GM11168 (cell line): Measurements from ENCODE around the gene HSBP1L1.

Experiments used
- in situ Hi-C: fragments of 300-500 bp; cut with MboI; formaldehyde crosslinking; loops from one replicate; pipeline ENCODE4 v1.12.0; 2022; ENCODE audit warnings: low sequenced_read_pairs; ENCODE audit not compliant: unreplicated experiment

HSBP1L1 gene

GRCh38 chr18:79964330-79965118 is at the start of gene HSBP1L1:
HSBP1L1 (plus strand) TSS chr18:79964643; CDS start chr18:79964736, 93 bp downstream.
- in situ Hi-C loops = no loop called here

- in situ Hi-C loops = no loop called here
These were observed 49.0 kb upstream of the HSBP1L1 start for GRCh38 chr18:79915161-79916127.

- in situ Hi-C loops = no loop called here
These were observed 48.3 kb upstream of the HSBP1L1 start for GRCh38 chr18:79916128-79916494.

GRCh38 chr18:79916546-79917168 is 47.8 kb upstream of the HSBP1L1 start:
- in situ Hi-C loops = no loop called here

- in situ Hi-C loops = no loop called here
These were observed 47.1 kb upstream of the HSBP1L1 start for GRCh38 chr18:79917169-79917852.

GRCh38 chr18:79917853-79918614 is 46.4 kb upstream of the HSBP1L1 start:
- in situ Hi-C loops = no loop called here

GRCh38 chr18:79918615-79919011 is 45.8 kb upstream of the HSBP1L1 start:
- in situ Hi-C loops = no loop called here

GRCh38 chr18:79919089-79919488 is 45.4 kb upstream of the HSBP1L1 start:
- in situ Hi-C loops = no loop called here

GRCh38 chr18:79921984-79922965 is 42.2 kb upstream of the HSBP1L1 start:
- in situ Hi-C loops = no loop called here

GRCh38 chr18:79922971-79923411 is 41.5 kb upstream of the HSBP1L1 start:
- in situ Hi-C loops = no loop called here

GRCh38 chr18:79923896-79924585 is 40.4 kb upstream of the HSBP1L1 start:
- in situ Hi-C loops = no loop called here

- in situ Hi-C loops = no loop called here
These were observed 39.4 kb upstream of the HSBP1L1 start for GRCh38 chr18:79924814-79925731.

- in situ Hi-C loops = no loop called here
These were observed 38.1 kb upstream of the HSBP1L1 start for GRCh38 chr18:79926306-79926705.

GRCh38 chr18:79926715-79927606 is 37.5 kb upstream of the HSBP1L1 start:
- in situ Hi-C loops = no loop called here
